HG02885 (cell line): ENCODE data around the gene CDKN1B.

Experiments
- ATAC-seq: cut with Tn5 transposase; IDR thresholded peaks from one replicate; pipeline ENCODE4 v1.9.1; 2021; ENCODE audit warnings: mild to moderate bottlenecking; ENCODE audit not compliant: unreplicated experiment, poor library complexity

The CDKN1B gene

DNA sequence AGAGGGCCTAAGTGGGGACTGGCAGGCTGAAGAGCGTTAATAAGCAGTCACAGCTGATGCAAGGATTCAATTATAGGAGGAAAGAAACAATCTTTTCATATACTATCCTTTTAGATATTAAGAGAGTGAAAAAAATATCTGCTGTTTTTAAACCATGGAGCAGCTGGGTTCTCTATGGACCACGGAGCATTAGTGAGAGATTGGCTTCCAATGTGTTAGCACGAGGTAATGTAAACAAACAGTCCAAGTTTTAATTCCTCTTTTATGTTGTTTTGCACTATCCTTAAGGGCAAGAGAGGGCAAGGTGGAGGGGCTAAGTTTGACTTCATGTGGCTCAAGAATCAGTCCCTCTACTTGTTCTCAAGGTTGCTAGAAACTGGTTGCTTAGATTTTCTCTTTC is 30.9 kb downstream of the CDKN1B start:
- ATAC-seq = no peak

DNA sequence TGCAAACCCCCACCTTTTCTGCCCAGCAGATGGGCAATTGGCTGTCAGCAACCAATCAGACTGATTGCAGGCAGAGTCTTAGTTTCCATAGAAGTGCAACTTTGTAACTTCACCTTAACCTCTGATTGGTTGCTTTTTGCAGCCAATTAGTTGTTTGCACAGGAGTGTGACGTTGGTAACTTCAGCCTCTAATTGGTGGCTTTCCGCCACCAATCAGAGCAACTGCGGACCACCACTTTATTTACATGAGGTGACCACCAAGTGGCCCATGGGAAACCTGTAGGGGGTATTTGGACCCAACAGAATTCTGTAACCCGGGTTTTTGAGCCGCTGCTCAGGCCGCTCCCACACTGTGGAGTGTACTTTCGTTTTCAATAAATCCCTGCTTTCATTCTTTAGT is 32.3 kb downstream of the CDKN1B start:
- ATAC-seq = no peak

DNA sequence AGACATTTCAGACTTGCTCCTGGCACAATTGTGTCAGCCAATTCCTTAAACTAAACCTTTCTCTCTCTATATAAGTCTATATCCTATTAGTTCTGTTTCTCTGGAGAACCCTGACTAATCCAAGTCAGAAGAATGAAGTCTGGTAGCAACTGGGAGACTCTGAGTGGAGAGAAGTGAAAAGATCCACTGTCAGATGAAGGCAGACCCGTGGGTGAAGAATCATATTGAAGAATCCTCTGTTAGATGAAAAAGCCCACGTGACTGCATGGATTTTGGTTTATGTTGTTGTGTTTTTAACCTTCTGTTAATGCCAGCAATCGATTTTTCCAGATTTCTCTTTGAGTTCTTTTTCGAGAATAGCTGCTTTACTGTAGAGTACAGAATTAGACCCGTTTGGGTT is 38.8 kb downstream of the CDKN1B start:
- no peak for ATAC-seq

DNA sequence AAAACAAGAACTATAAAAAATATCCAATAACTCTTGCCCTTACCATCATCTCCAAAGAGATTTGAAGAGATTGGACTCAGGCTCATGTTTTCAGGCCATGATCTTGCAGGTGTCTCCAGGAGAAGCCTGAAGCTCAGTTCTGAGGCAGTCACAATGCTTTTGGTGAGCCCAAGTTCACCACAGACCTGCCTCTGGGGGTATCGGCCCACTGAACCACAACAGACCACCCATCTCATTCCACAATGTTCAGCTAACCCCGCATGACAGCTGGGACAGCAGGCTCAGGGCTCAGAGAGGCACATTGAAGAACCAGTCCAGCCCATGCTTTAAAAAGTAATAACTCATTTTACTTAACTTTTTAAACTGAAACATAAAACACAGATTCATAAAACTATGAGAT is 40.0 kb downstream of the CDKN1B start:
- no peak for ATAC-seq

DNA sequence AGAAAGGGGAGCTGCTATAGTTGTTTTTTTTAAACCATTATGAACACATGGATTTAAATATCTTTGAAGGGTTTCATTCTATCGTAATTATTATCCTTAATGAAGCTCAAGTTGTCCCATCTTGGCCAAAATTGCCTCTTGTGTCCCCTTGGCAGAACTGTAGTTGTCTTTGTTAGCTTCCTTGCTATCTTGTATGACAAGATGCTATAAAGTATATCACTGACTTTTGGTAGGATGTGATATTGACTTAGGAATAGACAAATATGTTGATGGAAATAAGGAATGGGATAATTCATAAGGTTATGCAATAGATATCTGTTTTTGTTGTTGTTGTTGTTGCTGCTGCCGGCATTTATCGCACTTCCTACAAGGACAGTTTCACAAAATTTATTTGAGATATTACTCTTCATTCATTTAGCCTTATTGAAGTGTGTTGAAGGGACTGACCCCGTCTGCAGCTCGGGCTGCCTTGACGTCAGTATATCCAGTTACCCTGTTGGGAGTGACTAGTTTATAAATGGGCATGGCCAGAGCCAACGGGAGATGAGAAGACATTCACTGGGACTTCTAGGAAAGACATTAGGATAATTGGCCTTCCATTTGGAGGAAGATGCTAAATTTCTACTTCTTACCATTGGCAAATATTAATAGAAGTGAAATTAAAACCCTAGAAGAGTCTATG is 42.2 kb downstream of the CDKN1B start:
- ATAC-seq = no peak

DNA sequence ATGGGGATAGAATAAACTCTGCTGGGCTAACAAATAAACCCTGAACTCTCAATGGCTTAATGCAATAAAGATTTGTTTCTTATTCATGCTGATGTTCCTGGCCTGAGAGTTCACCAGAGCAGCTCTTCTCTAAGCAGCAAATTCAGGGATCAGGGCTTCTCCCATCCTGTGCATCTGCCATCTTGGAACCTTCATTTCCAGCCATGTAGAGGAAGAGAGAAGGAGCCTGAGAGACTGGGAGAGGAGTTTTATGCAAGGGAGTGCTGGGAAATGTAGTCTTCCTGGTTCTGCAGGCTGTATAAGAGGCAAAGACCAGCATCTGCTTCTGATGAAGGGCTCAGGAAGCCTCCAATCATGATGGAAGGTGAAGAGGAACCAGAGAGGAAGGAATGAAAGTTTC is 47.7 kb downstream of the CDKN1B start:
- ATAC-seq = no peak

DNA sequence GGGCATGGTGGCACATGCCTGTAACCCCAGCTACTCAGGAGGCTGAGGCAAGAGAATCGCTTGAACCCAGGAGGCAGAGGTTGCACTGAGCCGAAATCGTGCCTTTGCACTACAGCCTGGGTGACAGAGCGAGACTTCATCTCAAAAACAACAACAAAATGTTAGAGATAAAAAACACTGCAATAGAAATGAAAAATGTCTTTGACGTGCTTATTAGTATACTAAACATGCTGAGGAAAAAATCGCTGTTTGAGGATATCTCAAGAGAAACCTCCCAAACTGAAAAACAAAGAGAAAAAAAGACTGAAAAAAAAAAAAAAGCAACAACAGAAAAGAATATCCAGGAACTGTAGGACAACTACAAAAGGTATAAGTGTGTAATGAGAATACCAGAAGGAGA is 53.1 kb downstream of the CDKN1B start:
- no peak for ATAC-seq
